Neural progenitor cell (in vitro differentiated cells): Measurements from ENCODE around the gene WDR48. TPM values are rescaled to one million over a fixed set of nuclear protein-coding genes. Genes with fewer than 3 reads are reported as not detected.

Experiments used
- DNase-seq: peaks from one replicate; pipeline ENCODE4 v3.0.0-alpha.2; 2016; ENCODE audit warnings: low spot score
- H2AFZ ChIP-seq: fragments of 200-600 bp; sonication (generic); replicated peaks from 2 replicates; pipeline ENCODE4 v1.6.1; 2016; ENCODE audit warnings: antibody characterized with exemption
- H3F3A ChIP-seq: fragments of 200-600 bp; sonication (generic); 2 replicates; pipeline ENCODE4 v1.6.1; 2016; ENCODE audit warnings: antibody characterized with exemption, low read depth
- H3K27ac ChIP-seq: fragments of 200-600 bp; sonication (generic); 2 replicates; pipeline ENCODE4 v1.5.1; 2016; ENCODE audit warnings: mild to moderate bottlenecking
- H3K27me3 ChIP-seq: fragments of 200-600 bp; sonication (generic); 2 replicates; pipeline ENCODE4 v1.6.1; 2016; ENCODE audit warnings: mild to moderate bottlenecking, moderate library complexity
- H3K36me3 ChIP-seq: fragments of 200-600 bp; sonication (generic); 2 replicates; pipeline ENCODE4 v1.5.1; 2016
- H3K4me1 ChIP-seq: fragments of 200-600 bp; sonication (generic); 2 replicates; pipeline ENCODE4 v1.6.1; 2016; ENCODE audit warnings: mixed run types
- H3K4me2 ChIP-seq: fragments of 200-600 bp; sonication (generic); 2 replicates; pipeline ENCODE4 v1.6.1; 2016
- H3K4me3 ChIP-seq: fragments of 200-600 bp; sonication (generic); 2 replicates; pipeline ENCODE4 v1.5.1; 2016
- H3K79me2 ChIP-seq: fragments of 200-600 bp; sonication (generic); 2 replicates; pipeline ENCODE4 v1.6.1; 2016; ENCODE audit warnings: low read depth
- H3K9ac ChIP-seq: fragments of 200-600 bp; sonication (generic); 2 replicates; pipeline ENCODE4 v1.6.1; 2016
- H3K9me3 ChIP-seq: fragments of 200-600 bp; sonication (generic); 2 replicates; pipeline ENCODE4 v1.5.1; 2016; ENCODE audit warnings: low read depth
- H4K20me1 ChIP-seq: fragments of 200-600 bp; sonication (generic); 2 replicates; pipeline ENCODE4 v1.6.1; 2016; ENCODE audit warnings: low read depth
- H3K27ac Mint-ChIP-seq: 3 replicates; pipeline ENCODE4 v1.8.0; 2021; ENCODE audit warnings: mixed read lengths
- H3K27me3 Mint-ChIP-seq: 2 replicates; pipeline ENCODE4 v1.8.0; 2022; ENCODE audit warnings: low read depth, mild to moderate bottlenecking, inconsistent platforms, moderate library complexity, mixed read lengths; ENCODE audit not compliant: insufficient read depth
- H3K36me3 Mint-ChIP-seq: 3 replicates; pipeline ENCODE4 v1.8.0; 2021; ENCODE audit warnings: mixed read lengths
- H3K4me1 Mint-ChIP-seq: 3 replicates; pipeline ENCODE4 v1.8.0; 2021; ENCODE audit warnings: mixed read lengths
- H3K4me3 Mint-ChIP-seq: 3 replicates; pipeline ENCODE4 v1.8.0; 2021; ENCODE audit warnings: mild to moderate bottlenecking, moderate library complexity, mixed read lengths
- H3K9me3 Mint-ChIP-seq: 3 replicates; pipeline ENCODE4 v1.8.0; 2020; ENCODE audit warnings: mixed read lengths
- CTCF ChIP-seq: fragments of 200-600 bp; sonication (generic); IDR thresholded peaks from 2 replicates; pipeline ENCODE4 v1.5.1; 2017; ENCODE audit warnings: antibody characterized with exemption, mild to moderate bottlenecking
- EZH2 ChIP-seq: fragments of 200-600 bp; sonication (generic); IDR thresholded peaks from 2 replicates; pipeline ENCODE4 v1.6.1; 2017; ENCODE audit warnings: antibody characterized with exemption, mild to moderate bottlenecking, moderate library complexity
- EZH2phosphoT487 ChIP-seq: fragments of 200-600 bp; sonication (generic); IDR thresholded peaks from 2 replicates; pipeline ENCODE4 v1.6.1; 2017; ENCODE audit warnings: antibody characterized with exemption
- total RNA-seq: library from RNA; depleted of rRNA; stranded (reverse); fragments of >200 nt; gene quantifications from 2 replicates; pipeline ENCODE4 v1.2.3, GENCODE V29; 2015; ENCODE audit warnings: low replicate concordance

The WDR48 gene
- total RNA-seq, 1 donor from 2014 or later: 127 TPM

DNA sequence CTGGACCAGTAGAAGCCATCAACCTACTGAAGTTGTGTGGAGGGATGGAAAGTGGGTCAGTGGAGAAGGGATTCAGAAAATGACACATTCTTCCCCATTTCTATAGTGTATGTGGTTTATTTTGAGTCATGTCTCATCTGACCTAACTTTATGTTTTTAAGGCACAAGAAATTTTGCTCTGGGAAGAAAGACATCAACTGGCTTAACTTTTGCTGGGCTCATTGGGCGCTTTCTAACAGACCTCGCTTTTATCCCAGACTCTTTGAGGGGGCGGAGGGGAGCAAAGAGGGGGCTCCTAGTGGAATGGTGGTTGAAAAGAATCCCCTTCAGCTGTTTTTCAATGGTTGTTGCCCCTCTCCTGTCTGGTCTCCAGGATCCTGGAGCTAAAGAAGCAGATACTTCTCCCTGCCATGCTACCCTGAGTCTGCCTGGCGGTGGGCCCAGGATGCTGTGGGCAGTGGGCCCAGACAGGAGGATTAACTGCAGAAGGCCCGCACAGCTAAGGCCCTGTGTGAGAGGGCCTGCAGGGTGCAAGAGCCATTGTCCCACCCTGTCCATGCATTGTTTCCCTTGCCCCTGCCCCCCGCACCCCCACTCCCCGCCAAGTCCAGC lies 87.1 kb downstream of the WDR48 start:
- no peaks in the 10 kb centered on the region for H3K4me1 Mint-ChIP-seq
- H3K9me3 Mint-ChIP-seq: no peaks in the 10 kb centered on the region
- no peaks in the 10 kb centered on the region for H4K20me1 ChIP-seq
- H3K4me3 ChIP-seq: no peak overlapping the region
- no peaks in the 10 kb centered on the region for H3K9me3 ChIP-seq
- no peaks in the 10 kb centered on the region for H3K36me3 ChIP-seq
- H3K9ac ChIP-seq: no peak overlapping the region
- H3K79me2 ChIP-seq: no peaks in the 10 kb centered on the region
- H3K4me2 ChIP-seq: no peak overlapping the region
- no peak overlapping the region for H3K27ac ChIP-seq
- TF ChIP-seq EZH2phosphoT487 (no peak), EZH2 (no peak), CTCF (no peak)
- peaks cover 4% of the 10 kb centered on the region for H3K27me3 Mint-ChIP-seq
- H3K4me1 ChIP-seq: no peaks in the 10 kb centered on the region
- peaks cover 9% of the 10 kb centered on the region for H3K36me3 Mint-ChIP-seq
- H3K4me3 Mint-ChIP-seq: no peak overlapping the region
- H3K27ac Mint-ChIP-seq: no peak overlapping the region
- DNase-seq: no peak
- no peaks in the 10 kb centered on the region for H3F3A ChIP-seq
- H3K27me3 ChIP-seq: no peaks in the 10 kb centered on the region
- H2AFZ ChIP-seq: no peak overlapping the region

GRCh38 chr3:39139442-39139841 lies 87.6 kb downstream of the WDR48 start:
- no peak overlapping the region for H3K27ac ChIP-seq
- no peaks in the 10 kb centered on the region for H3K79me2 ChIP-seq
- H3K9me3 ChIP-seq: no peaks in the 10 kb centered on the region
- H3K4me3 ChIP-seq: no peak overlapping the region
- no peaks in the 10 kb centered on the region for H3K27me3 ChIP-seq
- no peaks in the 10 kb centered on the region for H3K36me3 ChIP-seq
- no peak for DNase-seq
- no peak overlapping the region for H3K27ac Mint-ChIP-seq
- no peaks in the 10 kb centered on the region for H3F3A ChIP-seq
- H3K9ac ChIP-seq: no peak overlapping the region
- TF ChIP-seq CTCF (no peak), EZH2phosphoT487 (no peak), EZH2 (no peak)
- H3K4me2 ChIP-seq: no peak overlapping the region
- peaks cover 5% of the 10 kb centered on the region for H3K27me3 Mint-ChIP-seq
- no peak overlapping the region for H2AFZ ChIP-seq
- no peak overlapping the region for H3K4me3 Mint-ChIP-seq
- peaks cover under 1% of the 10 kb centered on the region for H3K4me1 Mint-ChIP-seq
- peaks cover 10% of the 10 kb centered on the region for H3K36me3 Mint-ChIP-seq
- no peaks in the 10 kb centered on the region for H4K20me1 ChIP-seq
- H3K4me1 ChIP-seq: no peaks in the 10 kb centered on the region
- H3K9me3 Mint-ChIP-seq: no peaks in the 10 kb centered on the region

DNA sequence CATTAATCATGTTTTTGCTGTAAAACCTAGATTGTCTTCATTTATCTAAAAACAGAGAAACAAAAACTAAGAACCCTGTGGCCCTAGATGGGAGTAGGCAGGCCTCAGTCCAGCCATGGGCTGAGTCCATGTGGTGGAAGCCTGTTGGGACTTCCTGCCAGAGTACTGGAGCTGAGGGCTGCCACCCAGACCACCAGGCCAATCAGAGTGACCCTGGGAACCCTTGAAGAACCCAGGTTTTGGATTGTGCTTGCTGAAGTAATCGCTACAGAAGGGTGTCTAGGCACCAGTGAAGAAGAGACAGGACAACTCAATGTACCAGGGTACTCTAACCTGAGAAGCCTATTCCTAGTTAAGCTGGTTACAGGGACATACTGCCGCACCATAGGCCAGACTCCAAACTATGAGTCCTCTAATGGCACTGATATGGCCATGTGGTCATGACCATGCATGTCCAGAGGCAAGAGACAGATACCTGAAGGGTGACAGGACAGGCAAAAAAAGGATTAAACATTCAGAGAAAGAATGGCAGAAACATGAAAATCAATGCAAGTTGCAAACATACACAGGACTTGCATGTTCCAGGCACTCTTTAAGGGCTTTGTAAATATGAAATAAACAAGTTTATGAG lies 88.6 kb downstream of the WDR48 start:
- Mint-ChIP-seq H3K27me3 (peaks cover 8% of the 10 kb centered on the region), H3K4me3 (no peak overlapping the region), H3K4me1 (peaks cover 3% of the 10 kb centered on the region), H3K27ac (peak overlapping the region; percentile 14), H3K36me3 (peaks cover 13% of the 10 kb centered on the region), H3K9me3 (no peaks in the 10 kb centered on the region)
- Histone ChIP-seq H3K4me2 (no peak overlapping the region), H2AFZ (no peak overlapping the region), H4K20me1 (no peaks in the 10 kb centered on the region), H3K4me3 (no peak overlapping the region), H3K27me3 (no peaks in the 10 kb centered on the region), H3K9ac (no peak overlapping the region), H3K27ac (no peak overlapping the region), H3K4me1 (no peaks in the 10 kb centered on the region), H3K9me3 (no peaks in the 10 kb centered on the region), H3K79me2 (no peaks in the 10 kb centered on the region), H3F3A (no peaks in the 10 kb centered on the region), H3K36me3 (no peaks in the 10 kb centered on the region)
- DNase-seq: no peak
- no peak for TF ChIP-seq CTCF
- TF ChIP-seq EZH2: no peak
- TF ChIP-seq EZH2phosphoT487: no peak
